WTC11 (cell line): Measurements from ENCODE around the gene HAUS8. TPM values are rescaled to one million over a fixed set of nuclear protein-coding genes. Genes with fewer than 3 reads are reported as not detected.
A peak's percentile ranks its signal among the peaks of the same experiment; 100 is the strongest.

Source experiments
- ATAC-seq: fragments of 200-7000 bp; cut with Tn5 transposase; 2 replicates; pipeline ENCODE4 v1.10.0; 2021; ENCODE audit warnings: mild to moderate bottlenecking, moderate library complexity
- CTCF ChIA-PET: fragments of 300-600 bp; sonication (Branson Sonifier 250); formaldehyde crosslinking; loops from one replicate; lab custom pipeline; 2021; ENCODE audit warnings: antibody characterized with exemption; lab: Charles Lee
- POLR2A ChIA-PET: fragments of 350-600 bp; sonication (Branson Sonifier 250); formaldehyde crosslinking; loops from one replicate; lab custom pipeline; 2021; ENCODE audit warnings: antibody characterized with exemption; lab: Charles Lee
- DNase-seq: peaks from one replicate; pipeline ENCODE4 v3.0.0; 2021; ENCODE audit warnings: low spot score
- H3K27ac Mint-ChIP-seq: 2 replicates; pipeline ENCODE4 v1.8.0; 2021; ENCODE audit warnings: mixed read lengths
- H3K27me3 Mint-ChIP-seq: 2 replicates; pipeline ENCODE4 v1.8.0; 2021; ENCODE audit warnings: low read depth, mild to moderate bottlenecking, moderate library complexity, mixed read lengths
- H3K36me3 Mint-ChIP-seq: 2 replicates; pipeline ENCODE4 v1.8.0; 2021; ENCODE audit warnings: mixed read lengths
- H3K4me1 Mint-ChIP-seq: 2 replicates; pipeline ENCODE4 v1.8.0; 2022; ENCODE audit warnings: mixed read lengths
- H3K4me3 Mint-ChIP-seq: 2 replicates; pipeline ENCODE4 v1.8.0; 2021; ENCODE audit warnings: mild to moderate bottlenecking, moderate library complexity, mixed read lengths
- H3K9me3 Mint-ChIP-seq: 2 replicates; pipeline ENCODE4 v1.8.0; 2021; ENCODE audit warnings: mixed read lengths
- AR ChIP-seq: fragments of 250-450 bp; sonication (Bioruptor Pico); IDR thresholded peaks from 2 replicates; pipeline ENCODE4 v1.9.0; 2021; ENCODE audit warnings: mild to moderate bottlenecking
- ATF6 ChIP-seq: sonication (generic); formaldehyde crosslinking; IDR thresholded peaks from 2 replicates; pipeline ENCODE4 v1.8.1; 2023; ENCODE audit warnings: mild to moderate bottlenecking, missing genetic modification reagents
- CTCF ChIP-seq: fragments of 200-600 bp; IDR thresholded peaks from 2 replicates; pipeline ENCODE4 v1.8.0; 2022; ENCODE audit warnings: antibody characterized with exemption
- GRHL2 ChIP-seq: fragments of 250-450 bp; sonication (Bioruptor Pico); IDR thresholded peaks from 2 replicates; pipeline ENCODE4 v1.8.0; 2022; ENCODE audit warnings: mild to moderate bottlenecking, moderate library complexity; ENCODE audit not compliant: insufficient replicate concordance, severe bottlenecking
- IRF2 ChIP-seq: sonication (generic); formaldehyde crosslinking; IDR thresholded peaks from 2 replicates; pipeline ENCODE4 v1.8.0; 2022; ENCODE audit warnings: low read depth, missing genetic modification reagents, borderline replicate concordance
- KAT7 ChIP-seq: sonication (generic); formaldehyde crosslinking; IDR thresholded peaks from 2 replicates; pipeline ENCODE4 v1.8.1; 2023; ENCODE audit warnings: missing genetic modification reagents, mild to moderate bottlenecking, borderline replicate concordance
- MLX ChIP-seq: sonication (generic); formaldehyde crosslinking; IDR thresholded peaks from 2 replicates; pipeline ENCODE4 v1.8.1; 2023; ENCODE audit warnings: mild to moderate bottlenecking, missing genetic modification reagents, moderate library complexity
- NFATC4 ChIP-seq: fragments of 250-450 bp; sonication (Bioruptor Pico); IDR thresholded peaks from 2 replicates; pipeline ENCODE4 v1.9.0; 2021; ENCODE audit warnings: mild to moderate bottlenecking
- NFYB ChIP-seq: sonication (generic); formaldehyde crosslinking; conservative IDR thresholded peaks from 2 replicates; pipeline ENCODE4 v1.8.0; 2022; ENCODE audit warnings: low read depth, missing genetic modification reagents
- NR3C1 ChIP-seq: sonication (generic); formaldehyde crosslinking; conservative IDR thresholded peaks from 2 replicates; pipeline ENCODE4 v1.8.1; 2023; ENCODE audit warnings: low read depth, mild to moderate bottlenecking, missing genetic modification reagents
- SMAD3 ChIP-seq: sonication (generic); formaldehyde crosslinking; IDR thresholded peaks from 2 replicates; pipeline ENCODE4 v1.8.0; 2022; ENCODE audit warnings: missing genetic modification reagents, mild to moderate bottlenecking, borderline replicate concordance
- SMAD4 ChIP-seq: sonication (generic); formaldehyde crosslinking; IDR thresholded peaks from 2 replicates; pipeline ENCODE4 v1.8.0; 2022; ENCODE audit warnings: mild to moderate bottlenecking, missing genetic modification reagents
- TEAD4 ChIP-seq: sonication (generic); formaldehyde crosslinking; IDR thresholded peaks from 2 replicates; pipeline ENCODE4 v1.8.0; 2022; ENCODE audit warnings: mild to moderate bottlenecking, missing genetic modification reagents
- ZBTB21 ChIP-seq: sonication (generic); formaldehyde crosslinking; IDR thresholded peaks from 2 replicates; pipeline ENCODE4 v1.8.1; 2023; ENCODE audit warnings: mild to moderate bottlenecking, missing genetic modification reagents, borderline replicate concordance
- ZNF232 ChIP-seq: sonication (generic); formaldehyde crosslinking; IDR thresholded peaks from 2 replicates; pipeline ENCODE4 v1.8.0; 2022; ENCODE audit warnings: mild to moderate bottlenecking, missing genetic modification reagents
- ZNF317 ChIP-seq: sonication (generic); formaldehyde crosslinking; IDR thresholded peaks from 2 replicates; pipeline ENCODE4 v1.8.1; 2023; ENCODE audit warnings: low read depth, mild to moderate bottlenecking, moderate library complexity, missing genetic modification reagents, borderline replicate concordance
- ZNF396 ChIP-seq: fragments of 250-450 bp; sonication (Bioruptor Pico); IDR thresholded peaks from 2 replicates; pipeline ENCODE4 v1.8.0; 2021; ENCODE audit warnings: mild to moderate bottlenecking, moderate library complexity, borderline replicate concordance
- total RNA-seq: library from RNA; stranded (reverse); gene quantifications from 3 replicates; pipeline ENCODE4 v1.2.3, GENCODE V29; 2021
- TF ChIP-seq, protein P1 (sequence below): sonication (generic); formaldehyde crosslinking; IDR thresholded peaks from 2 replicates; pipeline ENCODE4 v1.8.0; 2022; ENCODE audit warnings: mild to moderate bottlenecking, missing genetic modification reagents
- TF ChIP-seq, protein P2 (sequence below): sonication (generic); formaldehyde crosslinking; IDR thresholded peaks from 2 replicates; pipeline ENCODE4 v1.8.0; 2023; ENCODE audit warnings: mild to moderate bottlenecking, missing genetic modification reagents

The HAUS8 gene
- total RNA-seq, 1 experiment from 2014 or later: 29.7 TPM

- TF ChIP-seq AR (no peak), SMAD3 (no peak), SMAD4 (CRISPR knock-in tag) (no peak)
Observed at GRCh38 chr19:17109300-17109699, 34.0 kb upstream of the HAUS8 start (continued).

DNA sequence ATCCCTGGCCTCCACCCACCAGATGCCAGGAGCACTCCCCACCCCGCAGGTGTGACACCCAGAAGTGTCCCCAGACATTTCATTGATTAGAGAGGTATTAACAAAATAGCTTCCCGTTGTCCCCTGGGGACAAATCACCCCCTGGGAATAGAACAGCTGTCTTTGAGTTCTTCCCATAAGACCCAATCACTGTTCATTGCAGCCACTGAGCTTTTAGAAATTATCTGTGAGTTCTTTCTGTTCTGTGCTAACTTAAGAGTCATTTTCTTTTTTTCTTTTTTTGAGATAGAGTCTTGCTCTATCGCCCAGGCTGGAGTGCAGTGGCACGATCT is 33.2 kb upstream of the HAUS8 start:
- CTCF ChIA-PET: no interaction called here
- POLR2A ChIA-PET: no interaction called here
- ATAC-seq (no peak), DNase-seq (no peak)
- peaks cover 14% of the 10 kb centered on the region for H3K4me1 Mint-ChIP-seq
- H3K4me3 Mint-ChIP-seq: no peak overlapping the region
- no peak overlapping the region for H3K27ac Mint-ChIP-seq
- H3K36me3 Mint-ChIP-seq: peaks cover 13% of the 10 kb centered on the region
- TF ChIP-seq NFYB (CRISPR knock-in tag): no peak
- H3K9me3 Mint-ChIP-seq: no peaks in the 10 kb centered on the region
- no peaks in the 10 kb centered on the region for H3K27me3 Mint-ChIP-seq

- no peak for ATAC-seq
- H3K9me3 Mint-ChIP-seq: peaks cover 6% of the 10 kb centered on the region
- H3K4me1 Mint-ChIP-seq: peaks cover 8% of the 10 kb centered on the region
- no peak overlapping the region for H3K4me3 Mint-ChIP-seq
- peaks cover 19% of the 10 kb centered on the region for H3K36me3 Mint-ChIP-seq
- peak overlapping the region; percentile 53; the same call in 1 of the 2 replicates for H3K27ac Mint-ChIP-seq
- CTCF ChIA-PET: no interaction called here
- POLR2A ChIA-PET: no interaction called here
- no peak for DNase-seq
- H3K27me3 Mint-ChIP-seq: no peaks in the 10 kb centered on the region
- TF ChIP-seq, protein P1, sequence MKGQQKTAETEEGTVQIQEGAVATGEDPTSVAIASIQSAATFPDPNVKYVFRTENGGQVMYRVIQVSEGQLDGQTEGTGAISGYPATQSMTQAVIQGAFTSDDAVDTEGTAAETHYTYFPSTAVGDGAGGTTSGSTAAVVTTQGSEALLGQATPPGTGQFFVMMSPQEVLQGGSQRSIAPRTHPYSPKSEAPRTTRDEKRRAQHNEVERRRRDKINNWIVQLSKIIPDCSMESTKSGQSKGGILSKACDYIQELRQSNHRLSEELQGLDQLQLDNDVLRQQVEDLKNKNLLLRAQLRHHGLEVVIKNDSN: no peak
- no peak for TF ChIP-seq CTCF
- TF ChIP-seq KAT7: no peak
- no peak for TF ChIP-seq TEAD4 (CRISPR knock-in tag)
- TF ChIP-seq NR3C1: no peak
- no peak for TF ChIP-seq ATF6 (CRISPR knock-in tag)
- no peak for TF ChIP-seq SMAD3
- TF ChIP-seq ZBTB21 (CRISPR knock-in tag): no peak
- TF ChIP-seq ZNF317: no peak
- no peak for TF ChIP-seq GRHL2 (CRISPR knock-in tag)
- TF ChIP-seq, protein P2, sequence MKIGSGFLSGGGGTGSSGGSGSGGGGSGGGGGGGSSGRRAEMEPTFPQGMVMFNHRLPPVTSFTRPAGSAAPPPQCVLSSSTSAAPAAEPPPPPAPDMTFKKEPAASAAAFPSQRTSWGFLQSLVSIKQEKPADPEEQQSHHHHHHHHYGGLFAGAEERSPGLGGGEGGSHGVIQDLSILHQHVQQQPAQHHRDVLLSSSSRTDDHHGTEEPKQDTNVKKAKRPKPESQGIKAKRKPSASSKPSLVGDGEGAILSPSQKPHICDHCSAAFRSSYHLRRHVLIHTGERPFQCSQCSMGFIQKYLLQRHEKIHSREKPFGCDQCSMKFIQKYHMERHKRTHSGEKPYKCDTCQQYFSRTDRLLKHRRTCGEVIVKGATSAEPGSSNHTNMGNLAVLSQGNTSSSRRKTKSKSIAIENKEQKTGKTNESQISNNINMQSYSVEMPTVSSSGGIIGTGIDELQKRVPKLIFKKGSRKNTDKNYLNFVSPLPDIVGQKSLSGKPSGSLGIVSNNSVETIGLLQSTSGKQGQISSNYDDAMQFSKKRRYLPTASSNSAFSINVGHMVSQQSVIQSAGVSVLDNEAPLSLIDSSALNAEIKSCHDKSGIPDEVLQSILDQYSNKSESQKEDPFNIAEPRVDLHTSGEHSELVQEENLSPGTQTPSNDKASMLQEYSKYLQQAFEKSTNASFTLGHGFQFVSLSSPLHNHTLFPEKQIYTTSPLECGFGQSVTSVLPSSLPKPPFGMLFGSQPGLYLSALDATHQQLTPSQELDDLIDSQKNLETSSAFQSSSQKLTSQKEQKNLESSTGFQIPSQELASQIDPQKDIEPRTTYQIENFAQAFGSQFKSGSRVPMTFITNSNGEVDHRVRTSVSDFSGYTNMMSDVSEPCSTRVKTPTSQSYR (CRISPR knock-in tag): no peak
- TF ChIP-seq MLX (CRISPR knock-in tag): no peak
- no peak for TF ChIP-seq ZNF232 (CRISPR knock-in tag)
- TF ChIP-seq NFATC4 (CRISPR knock-in tag): no peak
- no peak for TF ChIP-seq IRF2 (CRISPR knock-in tag)
- TF ChIP-seq ZNF396: no peak
Observed at GRCh38 chr19:17107546-17108452, 32.5 kb upstream of the HAUS8 start.
